Neural cell (in vitro differentiated cells): ENCODE data around the gene SERINC2. TPM values are rescaled to one million over a fixed set of nuclear protein-coding genes. Genes with fewer than 3 reads are reported as not detected.
A peak's percentile ranks its signal among the peaks of the same experiment; 100 is the strongest.

Experiments
- H2AFZ ChIP-seq: fragments of 200-600, 300-800 bp; sonication (generic), shearing (Covaris generic); 2 replicates; pipeline ENCODE4 v1.6.0; 2014; ENCODE audit warnings: low read depth, mild to moderate bottlenecking, antibody characterized with exemption, low read length, moderate library complexity
- H3F3A ChIP-seq: fragments of 200-600 bp; shearing (Covaris generic); 2 replicates; pipeline ENCODE4 v1.6.1; 2016; ENCODE audit warnings: mild to moderate bottlenecking, moderate library complexity, mixed read lengths, antibody characterized with exemption, low read length; ENCODE audit not compliant: insufficient read depth, poor library complexity, severe bottlenecking
- H3K27ac ChIP-seq: fragments of 200-600, 300-800 bp; sonication (generic), shearing (Covaris generic); 2 replicates; pipeline ENCODE4 v1.5.1; 2014; ENCODE audit warnings: mild to moderate bottlenecking, low read length, moderate library complexity
- H3K27me3 ChIP-seq: fragments of 300-800, 200-600 bp; sonication (generic), shearing (Covaris generic); 2 replicates; pipeline ENCODE4 v1.6.0; 2014; ENCODE audit warnings: mild to moderate bottlenecking, low read depth, low read length, moderate library complexity; ENCODE audit not compliant: insufficient read depth
- H3K36me3 ChIP-seq: fragments of 300-800, 200-600 bp; sonication (generic), shearing (Covaris generic); 2 replicates; pipeline ENCODE4 v1.5.1; 2014; ENCODE audit warnings: mild to moderate bottlenecking, antibody characterized with exemption, low read length, moderate library complexity; ENCODE audit not compliant: insufficient read depth
- H3K4me2 ChIP-seq: fragments of 300-800, 200-600 bp; sonication (generic), shearing (Covaris generic); 2 replicates; pipeline ENCODE4 v1.6.0; 2014; ENCODE audit warnings: mild to moderate bottlenecking, low read length
- H3K4me3 ChIP-seq: fragments of 300-800, 200-600 bp; sonication (generic), shearing (Covaris generic); 2 replicates; pipeline ENCODE4 v1.5.1; 2014; ENCODE audit warnings: mild to moderate bottlenecking, low read length, moderate library complexity
- H3K79me2 ChIP-seq: fragments of 200-600 bp; shearing (Covaris generic); replicated peaks from 2 replicates; pipeline ENCODE4 v1.6.0; 2014; ENCODE audit warnings: mild to moderate bottlenecking, low read length, moderate library complexity; ENCODE audit not compliant: insufficient read depth
- H3K9ac ChIP-seq: fragments of 300-800, 200-600 bp; sonication (generic), shearing (Covaris generic); 2 replicates; pipeline ENCODE4 v1.6.1; 2016; ENCODE audit warnings: mild to moderate bottlenecking, low read length, mixed read lengths
- H3K9me2 ChIP-seq: fragments of 200-600 bp; shearing (Covaris generic); 2 replicates; pipeline ENCODE4 v1.6.1; 2016; ENCODE audit warnings: mild to moderate bottlenecking, low read length, mixed read lengths; ENCODE audit not compliant: insufficient read depth
- H3K9me3 ChIP-seq: fragments of 200-600, 300-800 bp; sonication (generic), shearing (Covaris generic); 2 replicates; pipeline ENCODE4 v1.6.1; 2016; ENCODE audit warnings: mild to moderate bottlenecking, mixed run types, low read length, moderate library complexity, mixed read lengths
- H4K20me1 ChIP-seq: fragments of 200-600 bp; shearing (Covaris generic); 2 replicates; pipeline ENCODE4 v1.6.1; 2016; ENCODE audit warnings: mild to moderate bottlenecking, mixed run types; ENCODE audit not compliant: insufficient read depth
- CTCF ChIP-seq: fragments of 450-650 bp; IDR thresholded peaks from 2 replicates; pipeline ENCODE4 v1.5.1; 2014; ENCODE audit warnings: antibody characterized with exemption, mild to moderate bottlenecking, moderate library complexity; ENCODE audit not compliant: poor library complexity, severe bottlenecking
- EP300 ChIP-seq: fragments of 450-650 bp; conservative IDR thresholded peaks from 2 replicates; pipeline ENCODE4 v1.6.1; 2014; ENCODE audit warnings: antibody characterized with exemption, mild to moderate bottlenecking, moderate library complexity; ENCODE audit not compliant: poor library complexity, severe bottlenecking
- EZH2 ChIP-seq: fragments of 200-600, 300-800 bp; shearing (Covaris generic), sonication (generic); IDR thresholded peaks from 2 replicates; pipeline ENCODE4 v1.6.1; 2014; ENCODE audit warnings: antibody characterized with exemption, low read length, borderline replicate concordance, mild to moderate bottlenecking; ENCODE audit not compliant: insufficient read depth, poor library complexity, severe bottlenecking
- MXI1 ChIP-seq: fragments of 450-650 bp; conservative IDR thresholded peaks from 2 replicates; pipeline ENCODE4 v1.6.1; 2014; ENCODE audit warnings: antibody characterized with exemption, mild to moderate bottlenecking; ENCODE audit not compliant: poor library complexity, severe bottlenecking
- POLR2AphosphoS5 ChIP-seq: IDR thresholded peaks from 2 replicates; pipeline ENCODE4 v1.6.1; 2012
- RAD21 ChIP-seq: fragments of 450-650 bp; conservative IDR thresholded peaks from 2 replicates; pipeline ENCODE4 v1.6.1; 2014; ENCODE audit warnings: antibody characterized with exemption, mild to moderate bottlenecking, moderate library complexity
- SMC3 ChIP-seq: fragments of 450-650 bp; conservative IDR thresholded peaks from 2 replicates; pipeline ENCODE4 v1.6.1; 2014; ENCODE audit warnings: antibody characterized with exemption, mild to moderate bottlenecking, moderate library complexity; ENCODE audit not compliant: poor library complexity
- TAF1 ChIP-seq: IDR thresholded peaks from 2 replicates; pipeline ENCODE4 v1.6.1; 2012; ENCODE audit warnings: low read depth
- polyA plus RNA-seq: library from polyadenylated mRNA; depleted of rRNA; stranded (reverse); fragments of >200 nt; gene quantifications from 2 replicates; pipeline ENCODE4 v1.2.3, GENCODE V29; 2014
- TF ChIP-seq, protein P1 (sequence below): IDR thresholded peaks from 2 replicates; pipeline ENCODE4 v1.6.1; 2012; ENCODE audit warnings: borderline replicate concordance

SERINC2 gene
- polyA plus RNA-seq, 1 donor from 2014 or later, result 8.6 TPM

- Histone ChIP-seq H3K27me3 (no peaks in the 10 kb centered on the region), H2AFZ (no peak overlapping the region), H4K20me1 (no peaks in the 10 kb centered on the region), H3K9ac (no peak overlapping the region), H3F3A (no peaks in the 10 kb centered on the region), H3K79me2 (no peaks in the 10 kb centered on the region), H3K4me3 (no peak overlapping the region), H3K36me3 (no peaks in the 10 kb centered on the region), H3K9me3 (no peaks in the 10 kb centered on the region), H3K9me2 (no peaks in the 10 kb centered on the region), H3K27ac (no peak overlapping the region), H3K4me2 (no peak overlapping the region)
- TF ChIP-seq RAD21 (no peak), MXI1 (no peak), CTCF (no peak), SMC3 (no peak), TAF1 (no peak), POLR2AphosphoS5 (no peak), EZH2 (no peak), EP300 (no peak)
- TF ChIP-seq, protein P1, sequence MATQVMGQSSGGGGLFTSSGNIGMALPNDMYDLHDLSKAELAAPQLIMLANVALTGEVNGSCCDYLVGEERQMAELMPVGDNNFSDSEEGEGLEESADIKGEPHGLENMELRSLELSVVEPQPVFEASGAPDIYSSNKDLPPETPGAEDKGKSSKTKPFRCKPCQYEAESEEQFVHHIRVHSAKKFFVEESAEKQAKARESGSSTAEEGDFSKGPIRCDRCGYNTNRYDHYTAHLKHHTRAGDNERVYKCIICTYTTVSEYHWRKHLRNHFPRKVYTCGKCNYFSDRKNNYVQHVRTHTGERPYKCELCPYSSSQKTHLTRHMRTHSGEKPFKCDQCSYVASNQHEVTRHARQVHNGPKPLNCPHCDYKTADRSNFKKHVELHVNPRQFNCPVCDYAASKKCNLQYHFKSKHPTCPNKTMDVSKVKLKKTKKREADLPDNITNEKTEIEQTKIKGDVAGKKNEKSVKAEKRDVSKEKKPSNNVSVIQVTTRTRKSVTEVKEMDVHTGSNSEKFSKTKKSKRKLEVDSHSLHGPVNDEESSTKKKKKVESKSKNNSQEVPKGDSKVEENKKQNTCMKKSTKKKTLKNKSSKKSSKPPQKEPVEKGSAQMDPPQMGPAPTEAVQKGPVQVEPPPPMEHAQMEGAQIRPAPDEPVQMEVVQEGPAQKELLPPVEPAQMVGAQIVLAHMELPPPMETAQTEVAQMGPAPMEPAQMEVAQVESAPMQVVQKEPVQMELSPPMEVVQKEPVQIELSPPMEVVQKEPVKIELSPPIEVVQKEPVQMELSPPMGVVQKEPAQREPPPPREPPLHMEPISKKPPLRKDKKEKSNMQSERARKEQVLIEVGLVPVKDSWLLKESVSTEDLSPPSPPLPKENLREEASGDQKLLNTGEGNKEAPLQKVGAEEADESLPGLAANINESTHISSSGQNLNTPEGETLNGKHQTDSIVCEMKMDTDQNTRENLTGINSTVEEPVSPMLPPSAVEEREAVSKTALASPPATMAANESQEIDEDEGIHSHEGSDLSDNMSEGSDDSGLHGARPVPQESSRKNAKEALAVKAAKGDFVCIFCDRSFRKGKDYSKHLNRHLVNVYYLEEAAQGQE, result no peak
These were observed 41.7 kb upstream of the SERINC2 start for GRCh38 chr1:31371121-31371959.

DNA sequence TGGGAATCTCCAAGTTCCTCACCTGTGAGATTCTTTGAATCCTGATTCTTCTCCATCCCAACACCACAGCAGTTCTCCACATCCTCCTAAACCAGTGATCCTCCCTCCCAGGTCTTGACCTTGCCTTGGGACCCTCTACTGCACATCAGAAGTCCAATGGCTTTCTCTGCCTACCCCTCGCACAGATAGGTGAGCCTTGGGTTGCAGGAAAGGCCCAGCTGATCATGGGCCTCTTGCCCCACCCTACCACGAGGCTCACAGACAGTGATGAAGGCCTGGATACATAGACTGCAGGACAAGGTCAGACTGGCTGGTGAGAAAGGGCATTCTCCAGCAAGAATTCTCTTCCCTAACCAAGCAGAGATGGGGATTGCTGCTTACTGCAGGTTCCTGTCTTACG lies 41.0 kb upstream of the SERINC2 start:
- no peak for TF ChIP-seq RAD21
- TF ChIP-seq SMC3, result no peak
- TF ChIP-seq, protein P1, result no peak
- no peak for TF ChIP-seq EZH2
- no peak for TF ChIP-seq EP300
- no peak for TF ChIP-seq MXI1
- no peak for TF ChIP-seq CTCF
- no peak for TF ChIP-seq TAF1
- TF ChIP-seq POLR2AphosphoS5, result no peak
- Histone ChIP-seq H3K9me3 (no peaks in the 10 kb centered on the region), H3K36me3 (no peaks in the 10 kb centered on the region), H4K20me1 (no peaks in the 10 kb centered on the region), H3K4me3 (peak overlapping the region; percentile 61), H3K27me3 (no peaks in the 10 kb centered on the region), H3K27ac (no peak overlapping the region), H3K4me2 (no peak overlapping the region), H3K79me2 (no peaks in the 10 kb centered on the region), H3F3A (no peaks in the 10 kb centered on the region), H2AFZ (no peak overlapping the region), H3K9ac (peak overlapping the region; percentile 76), H3K9me2 (no peaks in the 10 kb centered on the region)
